Parathyroid adenoma (tissue), 2 donors: ENCODE measurements around the gene PTTG1IP.

ENCODE experiments used
- H2AFZ ChIP-seq: fragments of 300-600 bp; sonication (generic); one replicate; pipeline ENCODE4 v1.7.0; 2017; ENCODE audit warnings: antibody characterized with exemption, mild to moderate bottlenecking
- H3K27ac ChIP-seq: fragments of 300-600 bp; sonication (generic); one replicate; pipeline ENCODE4 v1.7.0; 2017
- H3K27me3 ChIP-seq: fragments of 300-600 bp; sonication (generic); one replicate; pipeline ENCODE4 v1.7.0; 2017; ENCODE audit warnings: low read length; ENCODE audit not compliant: control insufficient read depth, insufficient read depth
- H3K36me3 ChIP-seq: fragments of 300-600 bp; sonication (generic); one replicate; pipeline ENCODE4 v1.7.0; 2017; ENCODE audit warnings: low read length; ENCODE audit not compliant: control insufficient read depth, insufficient read depth
- H3K4me1 ChIP-seq: fragments of 300-600 bp; sonication (generic); one replicate; pipeline ENCODE4 v1.7.0; 2017; ENCODE audit warnings: control low read depth
- H3K4me2 ChIP-seq: fragments of 300-600 bp; sonication (generic); one replicate; pipeline ENCODE4 v1.7.0; 2017; ENCODE audit warnings: low read length
- H3K4me3 ChIP-seq: fragments of 300-600 bp; sonication (generic); one replicate; pipeline ENCODE4 v1.7.0; 2017; ENCODE audit warnings: low read depth, low read length
- H3K79me2 ChIP-seq: fragments of 300-600 bp; sonication (generic); one replicate; pipeline ENCODE4 v1.7.0; 2017; ENCODE audit warnings: control low read depth
- H3K9ac ChIP-seq: fragments of 300-600 bp; sonication (generic); one replicate; pipeline ENCODE4 v1.7.0; 2017; ENCODE audit warnings: mild to moderate bottlenecking
- H3K9me3 ChIP-seq: fragments of 300-600 bp; sonication (generic); one replicate; pipeline ENCODE4 v1.7.0; 2017; ENCODE audit warnings: low read length; ENCODE audit not compliant: control insufficient read depth
- TF ChIP-seq, protein P1 (sequence below): fragments of 300-600 bp; sonication (generic); IDR thresholded peaks from one replicate; pipeline ENCODE4 v1.7.0; 2017; ENCODE audit warnings: antibody characterized with exemption, mild to moderate bottlenecking
- donor health status: primary hyperparathyroidism.

The PTTG1IP gene

DNA sequence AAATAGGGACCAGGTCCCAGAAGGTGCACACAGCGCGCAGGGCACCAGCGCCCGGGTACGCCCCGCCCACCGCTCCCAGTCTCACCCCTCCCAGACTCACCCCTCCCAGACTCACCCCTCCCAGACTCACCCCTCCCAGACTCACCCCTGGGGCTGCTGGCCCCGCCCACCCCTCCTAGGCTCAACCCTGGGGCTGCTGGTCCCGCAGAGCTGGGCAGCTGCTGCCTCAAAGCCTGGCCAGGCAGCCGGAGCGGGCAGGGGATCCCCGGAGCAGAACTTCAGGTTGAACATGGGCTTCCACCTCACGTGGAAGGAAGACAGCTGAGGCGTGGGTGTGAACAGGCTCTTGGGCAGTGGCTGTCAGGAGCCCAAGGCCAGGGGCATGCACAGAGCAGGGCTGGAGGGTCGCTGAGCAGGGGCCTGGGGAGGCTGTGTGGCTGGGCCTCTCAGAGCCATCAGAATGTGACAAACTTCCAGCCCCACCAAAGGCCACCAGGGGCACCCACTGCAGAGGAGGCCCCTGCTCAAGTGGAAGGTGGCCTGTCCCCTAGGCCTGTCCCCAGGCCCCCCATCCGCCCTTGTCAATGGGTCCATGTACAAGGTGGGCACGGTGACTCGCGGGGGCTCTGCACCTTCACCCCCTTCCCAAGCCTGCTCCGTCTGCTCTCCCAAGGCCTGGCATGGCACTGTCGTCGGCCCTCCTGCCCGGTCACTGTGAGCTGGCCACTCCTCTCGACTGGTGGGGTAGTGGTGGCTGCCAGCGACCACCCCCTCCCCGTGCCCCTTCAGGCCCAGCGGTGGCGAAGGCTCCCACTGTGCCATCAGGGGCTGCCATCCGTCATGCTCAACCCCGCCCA is 35.2 kb downstream of the PTTG1IP start:
- Histone ChIP-seq H3K27me3 (no peaks in the 10 kb centered on the region), H3K4me2 (no peak overlapping the region), H3K4me1 (no peaks in the 10 kb centered on the region), H3K79me2 (no peaks in the 10 kb centered on the region), H3K9ac (no peak overlapping the region), H2AFZ (no peak overlapping the region), H3K4me3 (no peak overlapping the region), H3K9me3 (no peaks in the 10 kb centered on the region), H3K36me3 (no peaks in the 10 kb centered on the region), H3K27ac (no peak overlapping the region)
- TF ChIP-seq, protein P1, sequence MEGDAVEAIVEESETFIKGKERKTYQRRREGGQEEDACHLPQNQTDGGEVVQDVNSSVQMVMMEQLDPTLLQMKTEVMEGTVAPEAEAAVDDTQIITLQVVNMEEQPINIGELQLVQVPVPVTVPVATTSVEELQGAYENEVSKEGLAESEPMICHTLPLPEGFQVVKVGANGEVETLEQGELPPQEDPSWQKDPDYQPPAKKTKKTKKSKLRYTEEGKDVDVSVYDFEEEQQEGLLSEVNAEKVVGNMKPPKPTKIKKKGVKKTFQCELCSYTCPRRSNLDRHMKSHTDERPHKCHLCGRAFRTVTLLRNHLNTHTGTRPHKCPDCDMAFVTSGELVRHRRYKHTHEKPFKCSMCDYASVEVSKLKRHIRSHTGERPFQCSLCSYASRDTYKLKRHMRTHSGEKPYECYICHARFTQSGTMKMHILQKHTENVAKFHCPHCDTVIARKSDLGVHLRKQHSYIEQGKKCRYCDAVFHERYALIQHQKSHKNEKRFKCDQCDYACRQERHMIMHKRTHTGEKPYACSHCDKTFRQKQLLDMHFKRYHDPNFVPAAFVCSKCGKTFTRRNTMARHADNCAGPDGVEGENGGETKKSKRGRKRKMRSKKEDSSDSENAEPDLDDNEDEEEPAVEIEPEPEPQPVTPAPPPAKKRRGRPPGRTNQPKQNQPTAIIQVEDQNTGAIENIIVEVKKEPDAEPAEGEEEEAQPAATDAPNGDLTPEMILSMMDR, result no peak

DNA sequence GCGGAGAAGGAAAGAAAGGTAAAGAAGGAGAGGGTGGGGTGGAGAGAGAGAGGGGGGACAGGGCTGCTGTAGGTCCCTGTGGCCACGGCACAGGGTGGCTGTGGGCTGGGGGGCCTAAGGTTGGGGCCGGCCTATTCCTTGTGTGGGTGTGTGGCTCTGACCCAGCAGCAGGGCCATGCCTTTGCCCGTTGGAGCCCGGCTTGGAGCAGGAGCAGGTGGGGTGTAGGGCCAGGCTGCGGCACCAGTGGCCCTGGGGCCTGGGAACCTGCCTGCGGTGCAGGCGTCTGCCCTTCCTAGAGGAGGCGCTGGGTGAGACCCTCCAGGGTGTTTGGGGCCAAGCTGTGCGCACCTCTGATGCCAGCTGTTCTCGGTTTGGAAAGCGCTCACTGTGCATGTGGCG is 36.0 kb downstream of the PTTG1IP start:
- Histone ChIP-seq H3K27ac (no peak overlapping the region), H3K9ac (no peak overlapping the region), H3K79me2 (no peaks in the 10 kb centered on the region), H3K27me3 (no peaks in the 10 kb centered on the region), H3K4me2 (no peak overlapping the region), H2AFZ (no peak overlapping the region), H3K4me3 (no peak overlapping the region), H3K9me3 (no peaks in the 10 kb centered on the region), H3K4me1 (no peaks in the 10 kb centered on the region), H3K36me3 (no peaks in the 10 kb centered on the region)
- TF ChIP-seq, protein P1, result no peak

DNA sequence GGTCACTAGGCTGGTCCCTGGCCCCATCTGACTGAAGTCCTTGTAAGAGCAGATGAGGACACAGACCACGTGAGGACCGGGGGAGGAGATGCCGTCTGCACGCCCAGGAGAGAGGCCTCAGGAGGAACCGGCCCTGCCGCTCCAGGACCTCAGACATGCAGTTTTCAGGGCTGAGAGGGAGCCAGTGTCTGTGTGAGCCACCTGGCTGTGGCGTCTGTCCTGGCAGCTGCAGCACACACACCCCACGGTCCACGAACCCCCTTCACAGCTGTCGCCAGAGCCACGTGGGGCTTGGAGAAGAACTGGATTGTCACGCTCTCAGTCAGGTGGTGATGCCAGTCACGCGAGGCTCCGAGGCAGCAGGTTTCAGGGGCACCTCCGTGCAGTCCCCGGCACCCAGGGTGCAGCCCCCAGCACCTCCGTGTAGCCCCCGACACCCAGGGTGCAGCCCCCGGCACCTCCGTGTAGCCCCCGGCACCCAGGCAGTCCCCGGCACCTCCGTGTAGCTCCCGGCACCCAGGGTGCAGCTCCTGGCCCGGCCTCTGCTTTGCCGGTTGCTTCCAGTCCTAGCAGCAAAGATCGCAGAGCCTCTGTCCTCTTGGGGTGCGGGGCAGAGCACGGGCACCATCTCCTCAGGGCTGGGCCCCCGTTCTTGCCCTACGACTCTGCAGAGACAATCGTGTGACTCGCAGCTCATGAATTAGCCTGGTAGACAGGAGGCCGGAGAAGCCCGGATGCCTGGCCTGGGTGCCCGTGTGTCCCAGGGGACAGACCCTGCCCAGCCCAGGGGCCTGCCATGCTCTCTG is 36.6 kb downstream of the PTTG1IP start:
- Histone ChIP-seq H2AFZ (no peak overlapping the region), H3K9me3 (no peaks in the 10 kb centered on the region), H3K9ac (no peak overlapping the region), H3K4me1 (no peaks in the 10 kb centered on the region), H3K36me3 (no peaks in the 10 kb centered on the region), H3K79me2 (no peaks in the 10 kb centered on the region), H3K4me3 (no peak overlapping the region), H3K4me2 (peak overlapping the region; percentile 51), H3K27ac (no peak overlapping the region), H3K27me3 (no peaks in the 10 kb centered on the region)
- TF ChIP-seq, protein P1, result no peak

DNA sequence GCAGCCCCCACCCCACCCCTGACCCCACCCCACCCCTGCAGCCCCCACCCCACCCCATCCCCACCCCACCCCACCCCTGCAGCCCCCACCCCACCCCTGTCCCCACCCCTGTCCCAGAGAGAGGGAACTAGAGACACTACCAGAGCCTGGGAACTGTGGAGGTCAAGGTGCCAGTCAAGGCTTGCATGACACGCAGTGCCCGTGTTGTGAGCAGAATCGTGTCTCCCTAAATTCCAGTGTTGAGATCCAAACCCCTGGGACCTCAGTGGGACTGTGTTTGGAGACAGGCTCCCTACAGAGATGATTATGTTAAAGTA is 37.2 kb downstream of the PTTG1IP start:
- no peak overlapping the region for H2AFZ ChIP-seq
- TF ChIP-seq, protein P1, result no peak
- no peaks in the 10 kb centered on the region for H3K27me3 ChIP-seq
- no peaks in the 10 kb centered on the region for H3K9me3 ChIP-seq
- H3K79me2 ChIP-seq, result no peaks in the 10 kb centered on the region
- H3K9ac ChIP-seq, result no peak overlapping the region
- H3K27ac ChIP-seq, result no peak overlapping the region
- no peaks in the 10 kb centered on the region for H3K36me3 ChIP-seq
- H3K4me3 ChIP-seq, result no peak overlapping the region
- H3K4me1 ChIP-seq, result no peaks in the 10 kb centered on the region
- H3K4me2 ChIP-seq, result peak overlapping the region; percentile 51
